Right renal pelvis (tissue), 4 donors: ENCODE results near the gene ACBD7. TPM values are rescaled to one million over a fixed set of nuclear protein-coding genes. Genes with fewer than 3 reads are reported as not detected.

Experiments used
- DNase-seq, 4 donors: peaks; one replicate each; pipeline ENCODE4 v3.0.0-alpha.2; 2013; ENCODE audit warnings: low read depth in 4 of 4, low spot score in 3 of 4, missing footprints in 1 of 4
- polyA plus RNA-seq, 4 donors: library from polyadenylated mRNA; unstranded; fragments of 120-200 nt; gene quantifications; one replicate each; pipeline ENCODE4 v1.2.1, GENCODE V29; 2013; ENCODE audit not compliant: insufficient read length in 4 of 4

ACBD7 gene
- polyA plus RNA-seq, 4 donors, result 4.9 to 7.7 (median 5.6) TPM

- no peak for DNase-seq
Measured at GRCh38 chr10:15027741-15028140, 60.8 kb downstream of the ACBD7 start.

Other genes with a start within 250 kb of the ACBD7 start
- gene SUV39H2, start 209.9 kb downstream of the ACBD7 start, polyA plus RNA-seq, result 10 to 100 TPM; 18.1 to 27.4 (median 23.4) TPM
- 10 to 100 TPM; 13.7 to 17.5 (median 14.5) TPM for gene DCLRE1C, start 134.7 kb downstream of the ACBD7 start, polyA plus RNA-seq
- 1 to 10 TPM in 3 of 4 donors, under 1 TPM in 1; 0.84 to 1.9 (median 1.5) TPM for gene MEIG1, start 129.4 kb downstream of the ACBD7 start, polyA plus RNA-seq
- gene OLAH, start 44.8 kb downstream of the ACBD7 start, polyA plus RNA-seq, result under 1 TPM; 0.29 to 0.96 (median 0.64) TPM
- 10 to 100 TPM; 26.4 to 29.0 (median 26.9) TPM for gene RPP38, start 8.6 kb upstream of the ACBD7 start, polyA plus RNA-seq
- 10 to 100 TPM; 31.5 to 36.1 (median 35.2) TPM for gene NMT2, start 79.9 kb upstream of the ACBD7 start, polyA plus RNA-seq